Peyer's patch (tissue), 4 donors: Measurements from ENCODE around the gene MBTPS2.

Experiments
- CTCF ChIP-seq, 6 experiments: fragments of 450-650 bp in 4 of 6; fragments of 200-600 bp in 2 of 6; sonication (generic) in 1 of 6; IDR thresholded peaks; one replicate each; pipeline ENCODE4 v1.5.1; 2017 to 2019; ENCODE audit warnings: antibody characterized with exemption in 6 of 6, mild to moderate bottlenecking in 3 of 6, moderate library complexity in 1 of 6
- POLR2A ChIP-seq, 2 donors: fragments of 450-650 bp; IDR thresholded peaks; one replicate each; pipeline ENCODE4 v1.5.1; 2017; ENCODE audit warnings: antibody characterized with exemption in 2 of 2, mild to moderate bottlenecking in 2 of 2, moderate library complexity in 2 of 2

- no peak for TF ChIP-seq POLR2A (IDR thresholded peaks at IDR 0.05)
- TF ChIP-seq CTCF (IDR thresholded peaks at IDR 0.05) = no peak
Measured at GRCh38 chrX:21883258-21883657, 43.8 kb downstream of the MBTPS2 start.
